Panc1 (cell line): ENCODE data around the gene TTC9C. TPM values are rescaled to one million over a fixed set of nuclear protein-coding genes. Genes with fewer than 3 reads are reported as not detected.

Source experiments
- ATAC-seq: fragments of 200-7000 bp; cut with Tn5 transposase; 2 replicates; pipeline ENCODE4 v1.9.1; 2020; ENCODE audit warnings: mild to moderate bottlenecking, moderate library complexity
- BruUV-seq: library from RNA; stranded (reverse); fragments of 400-500 nt; replicated peaks from 2 replicates; lab custom pipeline; 2021; lab: Mats Ljungman, UMichigan
- CTCF ChIA-PET: fragments of 300-600 bp; sonication (Branson Sonifier 250); formaldehyde crosslinking; loops from one replicate; lab custom pipeline; 2022; ENCODE audit warnings: antibody characterized with exemption; lab: Charles Lee
- POLR2A ChIA-PET: fragments of 300-600 bp; sonication (Branson Sonifier 250); formaldehyde crosslinking; loops from one replicate; lab custom pipeline; 2022; ENCODE audit warnings: antibody characterized with exemption; lab: Charles Lee
- DNase-seq: peaks from one replicate; pipeline ENCODE4 v3.0.0-alpha.2; 2010; ENCODE audit warnings: low read depth, low spot score
- H3K27ac ChIP-seq: 2 replicates; pipeline ENCODE4 v1.5.1; 2011; ENCODE audit warnings: mild to moderate bottlenecking, low read length, inconsistent platforms
- H3K27me3 ChIP-seq: fragments of 200-500 bp; sonication (Bioruptor generic); 2 replicates; pipeline ENCODE4 v1.6.0; 2014; ENCODE audit warnings: low read length, inconsistent platforms; ENCODE audit not compliant: control insufficient read depth, insufficient read depth
- H3K36me3 ChIP-seq: fragments of 200-500 bp; sonication (Bioruptor generic); 2 replicates; pipeline ENCODE4 v1.5.1; 2014; ENCODE audit warnings: inconsistent platforms, mild to moderate bottlenecking, low read length, moderate library complexity; ENCODE audit not compliant: control insufficient read depth, insufficient read depth
- H3K4me1 ChIP-seq: 2 replicates; pipeline ENCODE4 v1.5.1; 2011; ENCODE audit warnings: inconsistent platforms, mild to moderate bottlenecking, low read length, moderate library complexity; ENCODE audit not compliant: control insufficient read depth, insufficient read depth
- H3K4me3 ChIP-seq, 2 experiments: 2 replicates each; pipeline ENCODE4 v1.5.1; 2011 to 2012; ENCODE audit warnings: low read depth in 2 of 2, low read length in 2 of 2, mild to moderate bottlenecking in 2 of 2, inconsistent platforms in 1 of 2, moderate library complexity in 1 of 2
- H3K9me3 ChIP-seq: fragments of 200-500 bp; sonication (Bioruptor generic); 2 replicates; pipeline ENCODE4 v1.5.1; 2014; ENCODE audit warnings: low read depth, mild to moderate bottlenecking, inconsistent platforms, low read length, moderate library complexity; ENCODE audit not compliant: control insufficient read depth, insufficient read depth
- POLR2AphosphoS5 ChIP-seq: IDR thresholded peaks from 2 replicates; pipeline ENCODE4 v1.6.1; 2012; ENCODE audit warnings: mild to moderate bottlenecking, low read depth, low read length, moderate library complexity
- REST ChIP-seq, 2 experiments: IDR thresholded peaks; 2 replicates each; pipeline ENCODE4 v1.6.1; 2011 to 2012; ENCODE audit warnings: low read depth in 2 of 2, control low read depth in 1 of 2, low read length in 1 of 2, mild to moderate bottlenecking in 1 of 2, moderate library complexity in 1 of 2; ENCODE audit not compliant: insufficient read depth in 1 of 2
- SIN3A ChIP-seq: IDR thresholded peaks from 2 replicates; pipeline ENCODE4 v1.6.1; 2012; ENCODE audit warnings: low read depth, mild to moderate bottlenecking, low read length, moderate library complexity, borderline replicate concordance; ENCODE audit not compliant: insufficient read depth
- TCF7L2 ChIP-seq: IDR thresholded peaks from 2 replicates; pipeline ENCODE4 v1.6.1; 2011; ENCODE audit warnings: mild to moderate bottlenecking, low read depth, low read length, inconsistent platforms
- in situ Hi-C: cut with HindIII; loops from 2 replicates; pipeline ENCODE4 v1.10.0; 2016; ENCODE audit warnings: low sequenced_read_pairs, low pct_unique_long_range_greater_than_20kb
- intact Hi-C: fragments of 100-400 bp; cut with micrococcal nuclease; formaldehyde crosslinking; loops from one replicate; pipeline ENCODE4 v1.10.0; 2022; ENCODE audit not compliant: unreplicated experiment
- total RNA-seq: library from RNA; stranded (reverse); gene quantifications from one replicate; pipeline ENCODE4 v1.2.1, GENCODE V29; 2021; ENCODE audit not compliant: unreplicated experiment
- TF ChIP-seq, protein P1 (sequence below): fragments of 450-650 bp; IDR thresholded peaks from 2 replicates; pipeline ENCODE4 v1.5.1; 2017; ENCODE audit warnings: mild to moderate bottlenecking

The TTC9C gene
- total RNA-seq, 1 experiment from 2014 or later: 39.4 TPM

DNA sequence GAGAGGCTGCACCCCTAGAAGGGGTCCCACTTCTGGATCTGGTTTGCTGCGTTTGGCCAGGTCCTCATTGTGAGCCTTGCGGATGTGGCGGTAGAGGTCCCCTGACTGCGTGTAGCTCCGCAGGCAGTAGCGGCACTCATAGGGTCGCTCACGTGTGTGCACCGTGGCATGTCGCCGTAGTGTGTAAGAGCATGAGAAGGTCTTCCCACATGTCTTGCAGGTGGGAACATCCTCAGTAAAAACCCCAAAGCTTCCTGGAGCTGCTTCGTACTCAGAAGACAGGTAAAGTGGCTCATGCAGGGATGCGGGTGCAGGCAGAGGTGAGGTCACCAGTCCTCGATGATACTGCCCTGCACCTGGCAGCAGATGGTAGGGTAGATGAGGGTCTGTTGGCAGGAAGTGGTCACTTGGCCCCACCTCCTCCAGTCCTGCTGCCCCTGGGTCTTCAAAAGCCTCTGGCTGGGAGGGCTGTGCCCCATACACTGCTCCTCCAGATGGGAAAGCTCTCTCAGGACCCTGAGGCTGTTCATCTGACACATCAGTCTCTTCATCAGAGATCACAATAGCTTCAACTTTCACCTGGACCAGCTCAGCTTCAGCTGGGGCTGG, 24.0 kb downstream of the TTC9C start:
- H3K36me3 ChIP-seq: no peaks in the 10 kb centered on the region
- ChIA-PET POLR2A (no interaction called here), CTCF (no interaction called here)
- H3K4me3 ChIP-seq: no peak overlapping the region
- H3K9me3 ChIP-seq: no peaks in the 10 kb centered on the region
- in situ Hi-C loops (no loop called here), intact Hi-C loops (loop anchor here (5.0 kb wide), 1 partner anchor 420 kb away; no protein-coding TSS in a partner anchor)
- BruUV-seq: no TSS peak
- no peaks in the 10 kb centered on the region for H3K27me3 ChIP-seq
- DNase-seq (no peak), ATAC-seq (no peak)
- H3K27ac ChIP-seq: no peak overlapping the region
- TF ChIP-seq, protein P1, sequence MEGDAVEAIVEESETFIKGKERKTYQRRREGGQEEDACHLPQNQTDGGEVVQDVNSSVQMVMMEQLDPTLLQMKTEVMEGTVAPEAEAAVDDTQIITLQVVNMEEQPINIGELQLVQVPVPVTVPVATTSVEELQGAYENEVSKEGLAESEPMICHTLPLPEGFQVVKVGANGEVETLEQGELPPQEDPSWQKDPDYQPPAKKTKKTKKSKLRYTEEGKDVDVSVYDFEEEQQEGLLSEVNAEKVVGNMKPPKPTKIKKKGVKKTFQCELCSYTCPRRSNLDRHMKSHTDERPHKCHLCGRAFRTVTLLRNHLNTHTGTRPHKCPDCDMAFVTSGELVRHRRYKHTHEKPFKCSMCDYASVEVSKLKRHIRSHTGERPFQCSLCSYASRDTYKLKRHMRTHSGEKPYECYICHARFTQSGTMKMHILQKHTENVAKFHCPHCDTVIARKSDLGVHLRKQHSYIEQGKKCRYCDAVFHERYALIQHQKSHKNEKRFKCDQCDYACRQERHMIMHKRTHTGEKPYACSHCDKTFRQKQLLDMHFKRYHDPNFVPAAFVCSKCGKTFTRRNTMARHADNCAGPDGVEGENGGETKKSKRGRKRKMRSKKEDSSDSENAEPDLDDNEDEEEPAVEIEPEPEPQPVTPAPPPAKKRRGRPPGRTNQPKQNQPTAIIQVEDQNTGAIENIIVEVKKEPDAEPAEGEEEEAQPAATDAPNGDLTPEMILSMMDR: no peak
- TF ChIP-seq TCF7L2: no peak
- no peak for TF ChIP-seq POLR2AphosphoS5
- TF ChIP-seq REST (IDR thresholded peaks at IDR 0.05; ENCODE audit: insufficient read depth in 1 of 2, low read depth in 2 of 2, low read length in 1 of 2): no peak
- no peak for TF ChIP-seq SIN3A
- peaks cover 8% of the 10 kb centered on the region for H3K4me1 ChIP-seq

DNA sequence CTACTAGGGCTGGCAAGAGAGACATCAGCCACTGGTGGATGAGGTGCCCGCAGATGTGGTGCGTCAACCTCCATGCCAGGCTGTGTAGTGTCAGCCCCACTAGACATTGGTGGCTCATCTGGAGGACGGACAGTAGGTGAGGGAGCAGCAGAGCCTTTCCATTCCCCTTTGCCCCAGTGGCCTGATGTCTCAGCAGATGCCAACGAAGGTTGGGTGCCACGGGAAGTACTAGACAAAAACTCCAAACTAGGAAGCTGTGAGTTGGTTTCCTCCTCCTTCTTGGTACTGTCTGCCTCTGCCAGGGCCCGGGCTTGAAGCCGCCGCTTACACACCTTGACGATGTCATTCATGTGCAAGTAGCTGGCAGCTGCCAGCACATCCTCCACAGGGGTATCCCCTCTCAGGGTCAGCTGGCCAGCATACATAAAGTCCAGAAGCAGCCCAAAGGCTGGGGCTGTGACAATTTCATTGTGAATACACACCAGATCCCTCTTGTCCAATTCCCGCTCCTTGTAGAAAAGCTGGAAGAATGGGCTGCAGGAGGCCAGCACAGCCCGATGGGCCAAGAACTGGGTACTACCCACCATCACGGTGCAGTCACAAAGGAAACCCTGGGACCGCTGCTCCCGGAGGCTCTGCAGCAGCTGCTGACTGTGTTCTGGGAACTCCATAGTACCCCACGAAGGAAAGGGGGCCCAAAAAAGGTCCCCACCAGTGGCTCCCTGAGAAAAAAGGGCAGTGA, 24.9 kb downstream of the TTC9C start:
- Histone ChIP-seq H3K9me3 (no peaks in the 10 kb centered on the region), H3K36me3 (no peaks in the 10 kb centered on the region), H3K4me1 (peaks cover 8% of the 10 kb centered on the region), H3K27ac (peak overlapping the region; percentile 98), H3K4me3 (peak overlapping the region; percentile 76 to 87), H3K27me3 (no peaks in the 10 kb centered on the region)
- DNase-seq (no peak), ATAC-seq (peak; percentile 3)
- in situ Hi-C loops: no loop called here
- BruUV-seq: TSS peak; percentile 92
- TF ChIP-seq SIN3A (no peak), POLR2AphosphoS5 (no peak), REST (IDR thresholded peaks at IDR 0.05; ENCODE audit: insufficient read depth in 1 of 2, low read depth in 2 of 2, low read length in 1 of 2) (no peak), TCF7L2 (no peak)
- TF ChIP-seq, protein P1: no peak
- ChIA-PET CTCF (interaction anchor here (0.6 to 1.2 kb wide), 4 partner anchors 18 to 105 kb away, joined by 3 to 8 read pairs (median 4); partner anchors contain the start of genes LBHD1 and TAF6L), POLR2A (interaction anchor here (0.6 to 1.6 kb wide), 10 partner anchors 9 to 162 kb away, joined by 3 to 16 read pairs (median 6); partner anchors contain the start of genes HNRNPUL2 and TUT1)
- intact Hi-C loops: loop anchor here (5.0 kb wide), 1 partner anchor 419 kb away; no protein-coding TSS in a partner anchor
